ENCODE results near the gene ALG8.

- TF ChIP-seq CTCF (IDR thresholded peaks at IDR 0.05) (no peak), MEF2A (IDR thresholded peaks at IDR 0.05; ENCODE audit: borderline replicate concordance, low read depth) (no peak), YY1 (IDR thresholded peaks at IDR 0.05; ENCODE audit: low read depth) (no peak), SMC3 (IDR thresholded peaks at IDR 0.05; ENCODE audit: low read depth, low read length) (no peak), NFIC (IDR thresholded peaks at IDR 0.05; ENCODE audit: borderline replicate concordance) (no peak), POLR2AphosphoS5 (IDR thresholded peaks at IDR 0.05; ENCODE audit: low read depth, low read length) (no peak), CHD2 (IDR thresholded peaks at IDR 0.05; ENCODE audit: low read length, partially characterized antibody) (no peak), EP300 (IDR thresholded peaks at IDR 0.05; ENCODE audit: borderline replicate concordance in 1 of 2, low read depth in 1 of 2, low read length in 1 of 2) (no peak), SIN3A (IDR thresholded peaks at IDR 0.05; ENCODE audit: borderline replicate concordance, low read depth, low read length) (no peak), USF2 (IDR thresholded peaks at IDR 0.05; ENCODE audit: borderline replicate concordance, low read depth, low read length) (no peak), TAF1 (IDR thresholded peaks at IDR 0.05; ENCODE audit: borderline replicate concordance, low read depth, low read length) (no peak)
These were observed 67.0 kb downstream of the ALG8 start for GRCh38 chr11:78072455-78072854.
